PC-9 (cell line): Measurements from ENCODE around the gene USP35. TPM values are rescaled to one million over a fixed set of nuclear protein-coding genes. Genes with fewer than 3 reads are reported as not detected.

ENCODE experiments used
- BruUV-seq: library from RNA; stranded (reverse); fragments of 400-500 nt; replicated peaks from 2 replicates; lab custom pipeline; 2021; lab: Mats Ljungman, UMichigan
- CTCF ChIA-PET: fragments of 300-600 bp; sonication (Branson Sonifier 250); formaldehyde crosslinking; loops from one replicate; lab custom pipeline; 2022; ENCODE audit warnings: antibody characterized with exemption; lab: Charles Lee
- POLR2A ChIA-PET: fragments of 300-600 bp; sonication (Branson Sonifier 250); formaldehyde crosslinking; loops from one replicate; lab custom pipeline; 2022; ENCODE audit warnings: antibody characterized with exemption; ENCODE audit not compliant: unreplicated experiment; lab: Charles Lee
- DNase-seq, 2 experiments: peaks; one replicate each; pipeline versions ENCODE4 v3.0.0 to v3.0.0-alpha.2; 2015 to 2022; ENCODE audit warnings: mixed read lengths in 1 of 2
- H2AFZ ChIP-seq: fragments of 200-600 bp; sonication (generic); 2 replicates; pipeline ENCODE4 v1.8.1; 2017; ENCODE audit warnings: antibody characterized with exemption
- H3F3A ChIP-seq: fragments of 200-600 bp; sonication (generic); 2 replicates; pipeline ENCODE4 v1.8.1; 2017; ENCODE audit warnings: antibody characterized with exemption, mild to moderate bottlenecking, low read depth; ENCODE audit not compliant: insufficient read depth
- H3K27ac ChIP-seq: fragments of 200-600 bp; sonication (generic); 2 replicates; pipeline ENCODE4 v1.6.1; 2016; ENCODE audit warnings: mixed run types
- H3K27me3 ChIP-seq: fragments of 200-600 bp; sonication (generic); 2 replicates; pipeline ENCODE4 v1.6.1; 2016; ENCODE audit warnings: low read depth, mixed run types; ENCODE audit not compliant: insufficient read depth
- H3K36me3 ChIP-seq: fragments of 200-600 bp; sonication (generic); 2 replicates; pipeline ENCODE4 v1.6.1; 2016; ENCODE audit warnings: low read depth, mixed run types
- H3K4me1 ChIP-seq: fragments of 200-600 bp; sonication (generic); replicated peaks from 2 replicates; pipeline ENCODE4 v1.6.1; 2016; ENCODE audit warnings: mixed run types; ENCODE audit not compliant: insufficient read depth
- H3K4me2 ChIP-seq: fragments of 200-600 bp; sonication (generic); 2 replicates; pipeline ENCODE4 v1.6.1; 2017; ENCODE audit warnings: mixed run types
- H3K4me3 ChIP-seq: fragments of 200-600 bp; sonication (generic); 2 replicates; pipeline ENCODE4 v1.6.1; 2016; ENCODE audit warnings: mixed run types
- H3K79me2 ChIP-seq: fragments of 200-600 bp; sonication (generic); 2 replicates; pipeline ENCODE4 v1.6.1; 2017; ENCODE audit warnings: low read depth, mixed run types
- H3K9me2 ChIP-seq: fragments of 200-600 bp; sonication (generic); 2 replicates; pipeline ENCODE4 v1.8.1; 2017; ENCODE audit warnings: mild to moderate bottlenecking; ENCODE audit not compliant: insufficient read depth
- H3K9me3 ChIP-seq: fragments of 200-600 bp; sonication (generic); 2 replicates; pipeline ENCODE4 v1.8.1; 2016; ENCODE audit warnings: low read depth; ENCODE audit not compliant: insufficient read depth
- H4K20me1 ChIP-seq: fragments of 200-600 bp; sonication (generic); 2 replicates; pipeline ENCODE4 v1.8.1; 2017; ENCODE audit not compliant: insufficient read depth
- EZH2 ChIP-seq: fragments of 200-600 bp; sonication (generic); IDR thresholded peaks from 2 replicates; pipeline ENCODE4 v1.8.0; 2017; ENCODE audit warnings: antibody characterized with exemption, low read depth
- intact Hi-C: fragments of 100-400 bp; cut with micrococcal nuclease; formaldehyde crosslinking; loops from one replicate; pipeline ENCODE4 v1.10.0; 2022; ENCODE audit not compliant: unreplicated experiment
- total RNA-seq: library from RNA; stranded (reverse); gene quantifications from 2 replicates; pipeline ENCODE4 v1.2.3, GENCODE V29; 2021
- TF ChIP-seq, protein P1 (sequence below): fragments of 200-600 bp; sonication (generic); conservative IDR thresholded peaks from 2 replicates; pipeline ENCODE4 v1.6.1; 2017; ENCODE audit warnings: mixed run types, antibody characterized with exemption, mild to moderate bottlenecking, moderate library complexity

USP35 gene
- total RNA-seq, 1 experiment from 2014 or later, result 13.5 TPM

- no TSS peak for BruUV-seq
- ChIA-PET POLR2A (interaction anchor here (0.6 kb wide), 1 partner anchor 25 kb away, joined by 3 read pairs; the partner anchor contains the start of gene ALG8), CTCF (no interaction called here)
- no peaks in the 10 kb centered on the region for H3F3A ChIP-seq
- intact Hi-C loops, result no loop called here
- DNase-seq, result no peak
- H3K4me3 ChIP-seq, result no peak overlapping the region
- no peaks in the 10 kb centered on the region for H4K20me1 ChIP-seq
- no peak for TF ChIP-seq EZH2
- TF ChIP-seq, protein P1, sequence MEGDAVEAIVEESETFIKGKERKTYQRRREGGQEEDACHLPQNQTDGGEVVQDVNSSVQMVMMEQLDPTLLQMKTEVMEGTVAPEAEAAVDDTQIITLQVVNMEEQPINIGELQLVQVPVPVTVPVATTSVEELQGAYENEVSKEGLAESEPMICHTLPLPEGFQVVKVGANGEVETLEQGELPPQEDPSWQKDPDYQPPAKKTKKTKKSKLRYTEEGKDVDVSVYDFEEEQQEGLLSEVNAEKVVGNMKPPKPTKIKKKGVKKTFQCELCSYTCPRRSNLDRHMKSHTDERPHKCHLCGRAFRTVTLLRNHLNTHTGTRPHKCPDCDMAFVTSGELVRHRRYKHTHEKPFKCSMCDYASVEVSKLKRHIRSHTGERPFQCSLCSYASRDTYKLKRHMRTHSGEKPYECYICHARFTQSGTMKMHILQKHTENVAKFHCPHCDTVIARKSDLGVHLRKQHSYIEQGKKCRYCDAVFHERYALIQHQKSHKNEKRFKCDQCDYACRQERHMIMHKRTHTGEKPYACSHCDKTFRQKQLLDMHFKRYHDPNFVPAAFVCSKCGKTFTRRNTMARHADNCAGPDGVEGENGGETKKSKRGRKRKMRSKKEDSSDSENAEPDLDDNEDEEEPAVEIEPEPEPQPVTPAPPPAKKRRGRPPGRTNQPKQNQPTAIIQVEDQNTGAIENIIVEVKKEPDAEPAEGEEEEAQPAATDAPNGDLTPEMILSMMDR, result no peak
- H2AFZ ChIP-seq, result no peak overlapping the region
- no peaks in the 10 kb centered on the region for H3K9me3 ChIP-seq
- no peaks in the 10 kb centered on the region for H3K4me1 ChIP-seq
- no peaks in the 10 kb centered on the region for H3K9me2 ChIP-seq
- H3K27ac ChIP-seq, result no peak overlapping the region
- H3K27me3 ChIP-seq, result no peaks in the 10 kb centered on the region
- no peak overlapping the region for H3K4me2 ChIP-seq
- no peaks in the 10 kb centered on the region for H3K36me3 ChIP-seq
- no peaks in the 10 kb centered on the region for H3K79me2 ChIP-seq
These were observed 24.2 kb upstream of the USP35 start for GRCh38 chr11:78164471-78164870.

DNA sequence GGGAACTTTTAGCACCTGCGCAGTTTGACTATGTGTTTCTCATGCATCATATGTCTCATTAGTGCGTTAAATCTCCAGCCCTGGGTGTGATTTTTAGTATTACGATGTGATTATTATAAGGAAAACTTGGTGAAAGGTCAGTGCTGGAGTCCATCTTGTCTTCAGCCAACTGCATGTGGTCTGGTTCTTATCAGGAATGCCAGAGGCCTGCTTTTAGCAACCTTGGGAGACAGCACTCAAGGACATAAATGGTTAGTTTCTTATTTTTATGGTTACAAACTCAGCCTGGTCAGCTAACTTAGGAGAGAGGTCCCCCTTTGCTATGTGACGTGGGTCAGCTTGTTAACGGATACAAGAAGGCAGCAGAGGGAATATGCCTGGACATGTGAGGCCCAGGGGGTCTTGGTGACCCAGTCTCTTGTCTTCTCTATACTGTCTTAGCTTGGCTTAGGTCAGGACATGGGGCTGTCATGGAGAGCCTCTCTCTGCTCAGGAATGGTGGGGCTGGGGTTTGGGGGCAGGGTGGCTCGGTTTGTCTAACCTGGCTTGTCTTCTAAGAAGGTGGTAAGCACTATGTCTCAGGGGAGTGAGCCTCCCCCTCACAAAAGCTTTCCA, 21.8 kb upstream of the USP35 start:
- Histone ChIP-seq H3K79me2 (no peaks in the 10 kb centered on the region), H3K4me1 (no peaks in the 10 kb centered on the region), H3K4me2 (no peak overlapping the region), H3K27me3 (no peaks in the 10 kb centered on the region), H3K4me3 (no peak overlapping the region), H3K36me3 (no peaks in the 10 kb centered on the region), H3K9me2 (no peaks in the 10 kb centered on the region), H2AFZ (no peak overlapping the region), H3K9me3 (no peaks in the 10 kb centered on the region), H3F3A (no peaks in the 10 kb centered on the region; the same call in 1 of the 2 replicates), H4K20me1 (no peaks in the 10 kb centered on the region), H3K27ac (no peak overlapping the region)
- CTCF ChIA-PET, result no interaction called here
- POLR2A ChIA-PET, result no interaction called here
- TF ChIP-seq, protein P1, result no peak
- TF ChIP-seq EZH2, result no peak
- BruUV-seq, result no TSS peak
- DNase-seq, result no peak
- intact Hi-C loops, result no loop called here

DNA sequence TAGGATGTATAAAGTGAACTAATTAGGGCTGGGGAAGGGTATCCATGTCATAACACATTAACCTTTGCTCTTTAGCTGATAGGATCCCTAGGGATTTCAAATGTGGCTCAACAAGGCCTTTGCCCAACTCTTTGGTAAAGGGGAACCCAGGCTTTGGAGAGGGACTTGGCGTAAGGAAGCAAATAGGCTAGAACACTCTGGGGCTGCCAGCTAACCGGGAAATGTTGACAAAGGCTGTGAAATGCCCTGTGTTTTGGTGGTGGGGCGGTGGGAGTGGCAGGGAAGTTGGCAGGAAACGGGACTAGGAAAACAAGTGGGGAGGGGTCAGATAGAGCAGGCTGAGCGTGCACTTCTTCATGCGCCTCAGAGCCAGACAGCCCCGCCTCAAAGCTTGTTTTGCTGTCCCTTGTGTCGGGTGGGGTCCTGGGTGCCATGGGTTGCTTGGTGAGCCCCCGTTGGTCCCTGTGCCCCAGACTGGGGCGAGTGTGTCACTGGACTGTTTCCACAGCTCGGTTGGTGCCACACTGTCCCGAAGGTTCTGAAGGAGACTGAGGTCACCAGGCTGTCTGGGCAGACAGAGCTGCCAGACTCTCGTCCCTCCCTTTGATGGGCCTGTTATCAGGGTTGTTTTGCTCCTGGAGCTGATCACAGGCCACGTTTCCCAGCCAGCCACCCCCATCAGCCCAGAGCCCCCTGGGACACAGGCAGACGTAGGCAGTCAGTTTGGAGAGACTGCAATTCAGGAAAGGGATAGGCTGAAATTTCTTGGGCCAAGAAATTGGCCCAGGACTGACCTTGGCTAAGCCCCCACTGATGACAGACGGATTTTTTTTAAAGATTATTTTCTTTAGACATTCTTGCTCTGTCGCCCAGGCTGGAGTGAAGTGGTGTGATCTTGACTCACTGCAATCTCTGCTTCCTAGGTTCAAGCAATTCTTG, 19.9 kb upstream of the USP35 start:
- DNase-seq, result no peak
- Histone ChIP-seq H3K27me3 (no peaks in the 10 kb centered on the region), H3K4me3 (no peak overlapping the region), H3K9me2 (no peaks in the 10 kb centered on the region), H3K79me2 (no peaks in the 10 kb centered on the region), H3K27ac (no peak overlapping the region), H3K36me3 (no peaks in the 10 kb centered on the region), H3K9me3 (no peaks in the 10 kb centered on the region), H2AFZ (no peak overlapping the region), H3K4me1 (no peaks in the 10 kb centered on the region), H3K4me2 (no peak overlapping the region), H4K20me1 (no peaks in the 10 kb centered on the region), H3F3A (no peaks in the 10 kb centered on the region; the same call in 1 of the 2 replicates)
- no TSS peak for BruUV-seq
- no peak for TF ChIP-seq EZH2
- TF ChIP-seq, protein P1, result no peak
- ChIA-PET CTCF (interaction anchor here (0.6 kb wide), 1 partner anchor 109 kb away, joined by 3 read pairs; no protein-coding TSS in a partner anchor), POLR2A (no interaction called here)
- intact Hi-C loops, result no loop called here
